Body of pancreas (tissue), 4 donors: ENCODE measurements around the gene AGTR1. TPM values are rescaled to one million over a fixed set of nuclear protein-coding genes. Genes with fewer than 3 reads are reported as not detected.

Experiments
- ATAC-seq: fragments of 150-250 bp; one replicate; pipeline ENCODE4 v1.9.1; 2016
- DNase-seq, 4 donors: peaks; one replicate each; pipeline ENCODE4 v3.0.0-alpha.2; 2019
- H3K27ac ChIP-seq, 4 donors: fragments of 200-600 bp; sonication (generic); 1 replicate in 3 of 4; 2 replicates in 1 of 4; pipeline versions ENCODE4 v1.5.1 to v1.6.1; 2016 to 2019; ENCODE audit warnings: mild to moderate bottlenecking in 1 of 4, mixed read lengths in 1 of 4, moderate library complexity in 1 of 4
- H3K27me3 ChIP-seq, 2 donors: fragments of 200-600 bp; sonication (generic); one replicate each; pipeline ENCODE4 v1.6.0; 2016; ENCODE audit warnings: mild to moderate bottlenecking in 1 of 2
- H3K36me3 ChIP-seq, 2 donors: fragments of 200-600 bp; sonication (generic); replicated peaks in 1 of 2; 2 replicates each; pipeline ENCODE4 v1.5.1; 2016; ENCODE audit warnings: low read depth in 2 of 2; ENCODE audit not compliant: insufficient read depth in 1 of 2
- H3K4me1 ChIP-seq: fragments of 200-600 bp; sonication (generic); one replicate; pipeline ENCODE4 v1.6.0; 2016
- H3K4me3 ChIP-seq, 2 donors: fragments of 200-600 bp; sonication (generic); 1 replicate in 1 of 2; 2 replicates in 1 of 2; pipeline ENCODE4 v1.5.1; 2016 to 2019
- H3K9me3 ChIP-seq, 3 donors: fragments of 200-600 bp; sonication (generic); 1 replicate in 2 of 3; 2 replicates in 1 of 3; pipeline ENCODE4 v1.5.1; 2016
- CTCF ChIP-seq, 7 experiments: fragments of 450-650 bp in 4 of 7; fragments of 200-600 bp in 3 of 7; sonication (generic) in 3 of 7; IDR thresholded peaks; one replicate each; pipeline ENCODE4 v1.5.1; 2016 to 2019; ENCODE audit warnings: antibody characterized with exemption in 7 of 7
- POLR2A ChIP-seq, 3 donors: fragments of 450-650 bp; IDR thresholded peaks; one replicate each; pipeline ENCODE4 v1.6.1; 2016; ENCODE audit warnings: antibody characterized with exemption in 3 of 3, mild to moderate bottlenecking in 2 of 3
- WGBS, 2 donors: methylation state at CpG; one replicate each; pipeline ENCODE4 v1.1.5; 2017; 5-methylcytosine and 5-hydroxymethylcytosine counted together
- intact Hi-C: fragments of 100-400 bp; cut with DNase I; formaldehyde crosslinking; loops from one replicate; pipeline ENCODE4 v1.15.1; 2023
- small RNA-seq: library from RNA; depleted of rRNA; stranded (forward); fragments of <200 nt; gene quantifications from one replicate; pipeline ENCODE3, GENCODE V24; 2016
- total RNA-seq, 2 donors: library from RNA; depleted of rRNA; stranded (reverse); fragments of >200 nt; gene quantifications; one replicate each; pipeline ENCODE4 v1.1.0, GENCODE V29; 2016

The AGTR1 gene
- total RNA-seq, 2 donors from 2014 or later: 4.4 to 11.2 TPM

GRCh38 chr3:148792516-148792915 lies 94.8 kb downstream of the AGTR1 start:
- intact Hi-C loops: no loop called here
- no peak for DNase-seq
- Histone ChIP-seq H3K36me3 (no peaks in the 10 kb centered on the region), H3K4me3 (no peak overlapping the region), H3K27ac (no peak overlapping the region), H3K9me3 (no peaks in the 10 kb centered on the region), H3K4me1 (peaks cover 7% of the 10 kb centered on the region), H3K27me3 (no peaks in the 10 kb centered on the region)
- WGBS, 2 donors: 94 to 95% methylated on average over 1 of the region's 1 CpG
- ATAC-seq: no peak
- TF ChIP-seq CTCF (IDR thresholded peaks at IDR 0.05) (no peak), POLR2A (IDR thresholded peaks at IDR 0.05) (no peak)

Small RNAs within 50 kb of the gene (small RNA-seq; reads per million reads assigned to genes)
- gene RPL38P1: not detected

Other genes with a start within 250 kb of the AGTR1 start
- over 10,000 TPM in 1 of 2 donors, 1,000 to 10,000 TPM in 1; 8,425 to 24,571 TPM for gene CPB1, start 129.9 kb downstream of the AGTR1 start, total RNA-seq
- gene CPA3, start 167.4 kb downstream of the AGTR1 start, total RNA-seq: 1 to 10 TPM; 4.9 to 5.7 TPM